Right lobe of liver (tissue), 4 donors: Measurements from ENCODE around the gene RPS2.

Source experiments
- POLR2A ChIP-seq: fragments of 450-650 bp; IDR thresholded peaks from one replicate; pipeline ENCODE4 v1.6.1; 2017; ENCODE audit warnings: antibody characterized with exemption, mild to moderate bottlenecking
- TF ChIP-seq, protein P1 (sequence below), 4 donors: fragments of 200-600 bp in 3 of 4; fragments of 450-650 bp in 1 of 4; IDR thresholded peaks; one replicate each; pipeline versions ENCODE4 v1.5.1 to v1.8.0; 2016 to 2022; ENCODE audit warnings: antibody characterized with exemption in 4 of 4, mild to moderate bottlenecking in 2 of 4
- donor health status: DM: no; HTN: no; CAD: no.
- donor health status: DM: no; HTN: no; CAD: no.
- donor health status: DM: no; HTN: yes; CAD: no.

DNA sequence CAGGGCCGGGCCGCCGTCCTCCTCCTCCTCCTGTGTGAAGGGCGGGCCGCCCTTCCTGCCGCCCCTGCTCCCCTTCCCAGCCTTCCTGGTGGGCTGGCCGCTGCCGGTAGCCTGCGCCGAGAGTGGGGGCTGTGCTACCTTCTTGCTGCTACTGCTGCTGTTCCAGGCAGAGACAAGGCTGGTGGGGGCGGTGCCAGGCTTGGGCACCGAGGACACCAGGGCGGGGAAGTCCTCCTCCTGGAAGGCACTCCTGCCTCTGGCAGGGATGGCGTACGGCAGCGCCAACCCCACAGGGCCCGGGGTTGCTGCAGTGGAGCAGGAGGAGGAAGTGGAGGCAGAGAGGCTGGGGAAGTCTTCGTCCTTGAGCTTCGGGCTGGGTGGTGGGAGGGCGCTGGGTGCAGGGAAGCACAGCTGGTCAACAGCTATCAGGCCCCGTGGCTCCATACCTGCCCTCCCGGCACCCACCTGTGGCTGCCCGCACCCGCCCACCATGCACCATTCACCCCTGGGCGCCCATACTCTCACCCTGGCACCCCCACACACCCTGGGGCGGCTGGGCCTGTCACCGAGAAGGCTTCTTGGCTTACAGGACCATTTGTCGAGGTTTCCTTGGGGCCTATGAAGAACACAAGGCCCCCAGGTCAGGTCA lies 35.4 kb upstream of the RPS2 start:
- TF ChIP-seq, protein P1, sequence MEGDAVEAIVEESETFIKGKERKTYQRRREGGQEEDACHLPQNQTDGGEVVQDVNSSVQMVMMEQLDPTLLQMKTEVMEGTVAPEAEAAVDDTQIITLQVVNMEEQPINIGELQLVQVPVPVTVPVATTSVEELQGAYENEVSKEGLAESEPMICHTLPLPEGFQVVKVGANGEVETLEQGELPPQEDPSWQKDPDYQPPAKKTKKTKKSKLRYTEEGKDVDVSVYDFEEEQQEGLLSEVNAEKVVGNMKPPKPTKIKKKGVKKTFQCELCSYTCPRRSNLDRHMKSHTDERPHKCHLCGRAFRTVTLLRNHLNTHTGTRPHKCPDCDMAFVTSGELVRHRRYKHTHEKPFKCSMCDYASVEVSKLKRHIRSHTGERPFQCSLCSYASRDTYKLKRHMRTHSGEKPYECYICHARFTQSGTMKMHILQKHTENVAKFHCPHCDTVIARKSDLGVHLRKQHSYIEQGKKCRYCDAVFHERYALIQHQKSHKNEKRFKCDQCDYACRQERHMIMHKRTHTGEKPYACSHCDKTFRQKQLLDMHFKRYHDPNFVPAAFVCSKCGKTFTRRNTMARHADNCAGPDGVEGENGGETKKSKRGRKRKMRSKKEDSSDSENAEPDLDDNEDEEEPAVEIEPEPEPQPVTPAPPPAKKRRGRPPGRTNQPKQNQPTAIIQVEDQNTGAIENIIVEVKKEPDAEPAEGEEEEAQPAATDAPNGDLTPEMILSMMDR (IDR thresholded peaks at IDR 0.05), result no peak
- no peak for TF ChIP-seq POLR2A
